ENCODE measurements around the gene SEZ6. TPM values are rescaled to one million over a fixed set of nuclear protein-coding genes. Genes with fewer than 3 reads are reported as not detected.
A peak's percentile ranks its signal among the peaks of the same experiment; 100 is the strongest.

Gene SEZ6
- total RNA-seq, 1 experiment from 2014 or later: not detected

DNA sequence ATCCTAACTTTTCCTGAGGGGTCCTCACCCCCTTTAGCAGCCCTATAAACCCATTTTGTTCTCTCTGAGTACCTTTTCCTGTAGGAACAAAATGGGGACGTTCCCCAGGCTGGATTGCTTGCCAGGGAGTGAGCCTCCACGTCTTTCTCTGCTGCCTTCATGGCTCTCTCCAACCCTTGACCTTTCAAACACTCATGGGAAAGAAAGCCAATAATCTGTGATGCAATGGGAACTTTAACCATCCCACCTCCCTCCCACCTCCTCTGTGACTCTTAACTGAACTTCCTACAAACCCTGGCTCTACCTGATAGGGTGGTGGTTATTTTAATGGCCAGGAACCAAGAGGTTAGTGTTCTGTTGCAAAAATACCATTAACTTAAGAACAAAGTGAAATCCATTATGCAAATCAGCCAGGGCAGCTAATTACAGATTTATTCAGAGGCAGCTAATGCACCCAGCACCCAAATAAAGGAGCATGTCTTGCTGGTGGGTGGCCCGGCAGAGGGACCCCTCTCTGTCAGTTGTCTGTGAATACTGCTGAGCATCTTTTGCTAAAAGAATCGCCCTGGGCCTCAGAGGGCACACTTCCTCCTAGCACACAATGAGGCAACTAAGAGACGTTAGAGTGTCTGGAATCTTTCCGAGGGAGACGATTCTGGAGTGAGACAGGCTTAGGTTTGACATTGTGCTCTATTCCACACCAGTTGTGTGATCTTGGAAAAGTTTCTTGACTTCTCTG lies 40.1 kb upstream of the SEZ6 start:
- intact Hi-C loops (cut with micrococcal nuclease; ENCODE audit: unreplicated experiment): no loop called here
- peak; percentile 11 for DNase-seq
- BruUV-seq (replicated peaks): no TSS peak
- Mint-ChIP-seq H3K36me3 (ENCODE audit: insufficient read depth, unreplicated experiment) (peaks cover 3% of the 10 kb centered on the region), H3K4me1 (ENCODE audit: low read depth, unreplicated experiment) (peaks cover 31% of the 10 kb centered on the region), H3K27ac (ENCODE audit: unreplicated experiment) (no peak overlapping the region), H3K27me3 (ENCODE audit: unreplicated experiment) (peaks cover 43% of the 10 kb centered on the region), H3K4me3 (ENCODE audit: low read depth, unreplicated experiment) (no peak overlapping the region), H3K9me3 (ENCODE audit: low read depth, unreplicated experiment) (no peaks in the 10 kb centered on the region)
- CTCF ChIA-PET: interaction anchor here (1.0 kb wide), 1 partner anchor 12 kb away, joined by 3 read pairs; no protein-coding TSS in a partner anchor
- no peak for TF ChIP-seq CTCF (IDR thresholded peaks at IDR 0.05; ENCODE audit: unreplicated experiment)

- Mint-ChIP-seq H3K36me3 (ENCODE audit: insufficient read depth, unreplicated experiment) (peaks cover 3% of the 10 kb centered on the region), H3K9me3 (ENCODE audit: low read depth, unreplicated experiment) (no peaks in the 10 kb centered on the region), H3K4me1 (ENCODE audit: low read depth, unreplicated experiment) (peaks cover 31% of the 10 kb centered on the region), H3K4me3 (ENCODE audit: low read depth, unreplicated experiment) (no peak overlapping the region), H3K27ac (ENCODE audit: unreplicated experiment) (no peak overlapping the region), H3K27me3 (ENCODE audit: unreplicated experiment) (peaks cover 37% of the 10 kb centered on the region)
- CTCF ChIA-PET: no interaction called here
- intact Hi-C loops (cut with micrococcal nuclease; ENCODE audit: unreplicated experiment): no loop called here
- no peak for DNase-seq
- no peak for TF ChIP-seq CTCF (IDR thresholded peaks at IDR 0.05; ENCODE audit: unreplicated experiment)
- BruUV-seq (replicated peaks): no TSS peak
Measured at GRCh38 chr17:29045026-29045425, 39.2 kb upstream of the SEZ6 start.

GRCh38 chr17:29043539-29044145 lies 37.8 kb upstream of the SEZ6 start:
- Mint-ChIP-seq H3K9me3 (ENCODE audit: low read depth, unreplicated experiment) (no peaks in the 10 kb centered on the region), H3K4me1 (ENCODE audit: low read depth, unreplicated experiment) (peaks cover 31% of the 10 kb centered on the region), H3K27ac (ENCODE audit: unreplicated experiment) (no peak overlapping the region), H3K27me3 (ENCODE audit: unreplicated experiment) (peaks cover 23% of the 10 kb centered on the region), H3K36me3 (ENCODE audit: insufficient read depth, unreplicated experiment) (peaks cover 3% of the 10 kb centered on the region), H3K4me3 (ENCODE audit: low read depth, unreplicated experiment) (no peak overlapping the region)
- no TSS peak for BruUV-seq (replicated peaks)
- intact Hi-C loops (cut with micrococcal nuclease; ENCODE audit: unreplicated experiment): no loop called here
- DNase-seq: no peak
- no peak for TF ChIP-seq CTCF (IDR thresholded peaks at IDR 0.05; ENCODE audit: unreplicated experiment)
- CTCF ChIA-PET: no interaction called here

GRCh38 chr17:29042679-29043538 lies 37.1 kb upstream of the SEZ6 start, which contains the start of gene PIPOX:
Gene PIPOX (plus strand): TSS chr17:29043141. CDS start chr17:29043226, 85 bp downstream.
- Mint-ChIP-seq H3K27me3 (ENCODE audit: unreplicated experiment) (peaks cover 16% of the 10 kb centered on the region), H3K27ac (ENCODE audit: unreplicated experiment) (no peak within 1 kb of the TSS), H3K4me3 (ENCODE audit: low read depth, unreplicated experiment) (peak within 1 kb of the TSS; percentile 20), H3K9me3 (ENCODE audit: low read depth, unreplicated experiment) (no peaks in the 10 kb centered on the region), H3K36me3 (ENCODE audit: insufficient read depth, unreplicated experiment) (peaks cover 3% of the 10 kb centered on the region), H3K4me1 (ENCODE audit: low read depth, unreplicated experiment) (peaks cover 31% of the 10 kb centered on the region)
- peak; percentile 50 for DNase-seq
- TF ChIP-seq CTCF (IDR thresholded peaks at IDR 0.05; ENCODE audit: unreplicated experiment): no peak
- CTCF ChIA-PET: interaction anchor here (0.8 kb wide), 1 partner anchor 26 kb away, joined by 3 read pairs; no protein-coding TSS in a partner anchor
- intact Hi-C loops (cut with micrococcal nuclease; ENCODE audit: unreplicated experiment): no loop called here
- BruUV-seq (replicated peaks): no TSS peak
